OCI-LY3 (cell line): ENCODE data around the gene IL1RL2.

Experiments
- H2AFZ ChIP-seq: fragments of 200-600, 300-600 bp; shearing (Covaris generic); 2 replicates; pipeline ENCODE4 v1.6.0; 2014; ENCODE audit warnings: antibody characterized with exemption, low read depth, low read length
- H3K27ac ChIP-seq: fragments of 200-600, 300-600 bp; sonication (generic); 2 replicates; pipeline ENCODE4 v1.5.1; 2014; ENCODE audit warnings: mild to moderate bottlenecking, low read length, moderate library complexity, mixed read lengths
- H3K27me3 ChIP-seq: fragments of 200-600, 300-600 bp; sonication (generic); 2 replicates; pipeline ENCODE4 v1.6.1; 2014; ENCODE audit warnings: low read depth, low read length, mixed read lengths
- H3K36me3 ChIP-seq: fragments of 200-600, 300-600 bp; sonication (generic); replicated peaks from 2 replicates; pipeline ENCODE3; 2014; ENCODE audit warnings: low read depth, low read length, mixed read lengths
- H3K4me1 ChIP-seq: fragments of 300-600, 200-600 bp; sonication (generic); 2 replicates; pipeline ENCODE4 v1.6.1; 2014; ENCODE audit warnings: low read length, mixed read lengths
- H3K4me2 ChIP-seq: fragments of 200-600, 300-600 bp; sonication (generic); 2 replicates; pipeline ENCODE4 v1.6.1; 2014; ENCODE audit warnings: low read length, mixed read lengths
- H3K4me3 ChIP-seq: fragments of 300-600, 200-600 bp; sonication (generic); 2 replicates; pipeline ENCODE4 v1.5.1; 2014; ENCODE audit warnings: antibody characterized with exemption, mild to moderate bottlenecking, low read length, moderate library complexity
- H3K79me2 ChIP-seq: fragments of 300-600, 200-600 bp; shearing (Covaris generic); 2 replicates; pipeline ENCODE4 v1.6.1; 2014; ENCODE audit warnings: mild to moderate bottlenecking, low read length, mixed read lengths
- H3K9ac ChIP-seq: fragments of 300-600, 200-600 bp; shearing (Covaris generic); 2 replicates; pipeline ENCODE4 v1.6.0; 2014; ENCODE audit warnings: mild to moderate bottlenecking, low read length, moderate library complexity
- H3K9me3 ChIP-seq: fragments of 200-600, 300-600 bp; shearing (Covaris generic); 2 replicates; pipeline ENCODE4 v1.6.1; 2014; ENCODE audit warnings: low read length, mixed read lengths; ENCODE audit not compliant: insufficient read depth
- H4K20me1 ChIP-seq: fragments of 200-600, 300-600 bp; sonication (generic); 2 replicates; pipeline ENCODE4 v1.6.1; 2016; ENCODE audit warnings: low read length, mixed read lengths; ENCODE audit not compliant: insufficient read depth
- CTCF ChIP-seq: fragments of 200-600, 300-600 bp; sonication (generic); IDR thresholded peaks from 2 replicates; pipeline ENCODE4 v1.5.1; 2014; ENCODE audit warnings: antibody characterized with exemption, low read length, low read depth
- EZH2phosphoT487 ChIP-seq: fragments of 200-600 bp; shearing (Covaris generic); IDR thresholded peaks from 2 replicates; pipeline ENCODE4 v1.6.1; 2018; ENCODE audit warnings: antibody characterized with exemption, mixed run types, low read depth

IL1RL2 gene

GRCh38 chr2:102237176-102237575, 50.4 kb downstream of the IL1RL2 start:
- H4K20me1 ChIP-seq: no peaks in the 10 kb centered on the region
- no peaks in the 10 kb centered on the region for H3K27me3 ChIP-seq
- peaks cover 37% of the 10 kb centered on the region for H3K4me1 ChIP-seq
- no peak overlapping the region for H3K9ac ChIP-seq
- no peak overlapping the region for H3K4me2 ChIP-seq
- H3K79me2 ChIP-seq: no peaks in the 10 kb centered on the region
- H3K4me3 ChIP-seq: no peak overlapping the region
- H2AFZ ChIP-seq: no peak overlapping the region
- no peak overlapping the region for H3K27ac ChIP-seq
- TF ChIP-seq EZH2phosphoT487 (no peak), CTCF (no peak)
- no peaks in the 10 kb centered on the region for H3K9me3 ChIP-seq
- no peaks in the 10 kb centered on the region for H3K36me3 ChIP-seq

GRCh38 chr2:102238039-102238756, 51.4 kb downstream of the IL1RL2 start:
- H3K36me3 ChIP-seq: no peaks in the 10 kb centered on the region
- H3K4me1 ChIP-seq: peaks cover 37% of the 10 kb centered on the region
- H3K4me3 ChIP-seq: no peak overlapping the region
- no peaks in the 10 kb centered on the region for H3K79me2 ChIP-seq
- TF ChIP-seq EZH2phosphoT487 (no peak), CTCF (no peak)
- H3K9ac ChIP-seq: no peak overlapping the region
- no peaks in the 10 kb centered on the region for H4K20me1 ChIP-seq
- no peak overlapping the region for H3K27ac ChIP-seq
- H3K27me3 ChIP-seq: no peaks in the 10 kb centered on the region
- H2AFZ ChIP-seq: no peak overlapping the region
- no peaks in the 10 kb centered on the region for H3K9me3 ChIP-seq
- no peak overlapping the region for H3K4me2 ChIP-seq

GRCh38 chr2:102238778-102239177, 52.0 kb downstream of the IL1RL2 start:
- Histone ChIP-seq H3K27me3 (no peaks in the 10 kb centered on the region), H3K9ac (no peak overlapping the region), H3K9me3 (no peaks in the 10 kb centered on the region), H3K4me3 (no peak overlapping the region), H2AFZ (no peak overlapping the region), H3K27ac (no peak overlapping the region), H3K4me2 (no peak overlapping the region), H3K36me3 (no peaks in the 10 kb centered on the region), H4K20me1 (no peaks in the 10 kb centered on the region), H3K4me1 (peaks cover 37% of the 10 kb centered on the region), H3K79me2 (no peaks in the 10 kb centered on the region)
- TF ChIP-seq CTCF: no peak
- TF ChIP-seq EZH2phosphoT487: no peak

- no peaks in the 10 kb centered on the region for H3K36me3 ChIP-seq
- no peaks in the 10 kb centered on the region for H4K20me1 ChIP-seq
- no peak overlapping the region for H3K4me2 ChIP-seq
- no peaks in the 10 kb centered on the region for H3K79me2 ChIP-seq
- H3K27me3 ChIP-seq: no peaks in the 10 kb centered on the region
- peaks cover 32% of the 10 kb centered on the region for H3K4me1 ChIP-seq
- no peak overlapping the region for H2AFZ ChIP-seq
- no peak overlapping the region for H3K4me3 ChIP-seq
- no peaks in the 10 kb centered on the region for H3K9me3 ChIP-seq
- TF ChIP-seq CTCF (no peak), EZH2phosphoT487 (no peak)
- no peak overlapping the region for H3K27ac ChIP-seq
- no peak overlapping the region for H3K9ac ChIP-seq
Observed at GRCh38 chr2:102239344-102239743, 52.5 kb downstream of the IL1RL2 start.
